Measurements from ENCODE around the gene DAB1. TPM values are rescaled to one million over a fixed set of nuclear protein-coding genes. Genes with fewer than 3 reads are reported as not detected.

Gene DAB1
- total RNA-seq, 1 donor from 2014 or later: 10.5 TPM

- intact Hi-C loops (cut with DNase I): no loop called here
- DNase-seq (ENCODE audit: low spot score) (no peak), ATAC-seq (no peak)
Measured at GRCh38 chr1:57329001-57329527, 94.8 kb downstream of the DAB1 start.

DNA sequence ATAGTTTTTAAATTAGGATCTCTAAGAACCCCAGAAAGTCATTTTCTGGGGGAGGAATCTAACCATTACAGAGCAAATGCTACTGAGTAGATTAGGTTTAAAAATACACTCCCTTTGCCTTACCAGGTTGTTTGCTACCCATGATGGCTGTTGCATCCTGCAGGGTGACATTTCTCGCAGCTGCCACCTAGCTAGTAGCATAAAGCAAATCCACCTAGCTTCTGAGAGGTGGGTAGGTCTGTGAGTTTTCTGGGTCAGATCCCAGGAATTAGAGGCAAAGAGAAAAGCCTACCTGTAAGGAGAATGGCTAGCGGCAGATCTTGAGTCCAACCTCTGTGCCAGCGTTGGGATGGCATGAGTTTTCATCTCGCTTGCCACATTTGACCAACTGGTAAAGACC lies 95.9 kb downstream of the DAB1 start:
- ATAC-seq (no peak), DNase-seq (ENCODE audit: low spot score) (no peak)
- intact Hi-C loops (cut with DNase I): no loop called here

DNA sequence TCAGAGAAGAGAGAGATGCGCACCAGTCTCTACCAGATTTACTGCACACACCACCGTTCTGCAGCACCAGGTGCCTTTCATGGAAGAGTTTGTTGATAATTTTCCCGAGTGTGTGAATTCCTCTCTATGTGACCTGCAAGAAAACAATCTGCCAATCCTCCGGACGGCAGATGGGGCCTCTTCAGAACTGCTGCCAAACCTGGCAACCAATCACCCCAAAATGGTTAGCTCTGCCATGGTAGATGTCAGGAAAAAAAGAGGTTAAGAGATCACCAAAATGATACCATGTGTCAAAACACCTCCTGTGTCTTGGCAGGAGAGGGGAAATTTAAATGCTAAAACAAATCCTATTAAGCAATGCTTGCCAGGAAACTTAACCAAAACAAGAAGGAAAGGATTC lies 96.5 kb downstream of the DAB1 start:
- intact Hi-C loops (cut with DNase I): no loop called here
- ATAC-seq (no peak), DNase-seq (ENCODE audit: low spot score) (no peak)

DNA sequence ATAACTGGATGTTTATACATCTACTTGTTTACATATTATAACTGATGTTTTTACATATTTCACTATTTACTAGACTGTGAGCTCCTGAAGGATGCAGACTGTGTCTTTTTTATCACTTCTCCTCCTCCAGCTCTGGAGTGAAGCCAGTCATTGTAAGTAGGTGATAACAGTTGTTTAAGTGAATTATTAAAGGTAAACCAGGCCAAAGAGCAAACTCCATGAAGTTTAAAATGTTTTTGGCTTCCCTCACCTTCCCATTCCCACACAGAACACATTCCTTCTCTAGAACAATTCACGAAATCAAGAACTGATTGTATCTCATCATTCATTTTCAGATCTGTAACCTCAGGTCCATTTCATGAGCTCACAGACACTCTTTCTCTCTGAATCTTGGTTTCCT lies 98.3 kb downstream of the DAB1 start:
- intact Hi-C loops (cut with DNase I): no loop called here
- ATAC-seq (no peak), DNase-seq (ENCODE audit: low spot score) (no peak)

DNA sequence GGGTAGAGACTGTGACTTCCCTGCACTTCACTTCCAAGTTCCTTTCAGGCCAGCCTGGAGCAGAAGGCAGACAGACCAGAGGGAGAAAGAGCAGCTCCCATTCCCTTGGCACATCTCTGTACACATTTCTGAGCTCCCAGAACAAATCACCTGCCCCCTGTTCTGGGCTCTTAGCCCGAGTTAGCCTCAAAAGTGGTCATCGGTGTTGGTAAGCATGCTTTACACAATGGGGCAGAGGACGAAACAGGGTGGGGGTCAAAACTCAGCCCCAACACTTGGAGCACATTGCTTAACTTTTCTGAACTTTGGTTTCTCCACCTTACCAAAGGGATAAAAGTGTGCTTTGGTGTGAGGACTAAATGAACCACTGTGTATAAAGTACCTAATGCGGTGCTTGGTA lies 98.7 kb downstream of the DAB1 start:
- intact Hi-C loops (cut with DNase I): no loop called here
- ATAC-seq (no peak), DNase-seq (ENCODE audit: low spot score) (no peak)

DNA sequence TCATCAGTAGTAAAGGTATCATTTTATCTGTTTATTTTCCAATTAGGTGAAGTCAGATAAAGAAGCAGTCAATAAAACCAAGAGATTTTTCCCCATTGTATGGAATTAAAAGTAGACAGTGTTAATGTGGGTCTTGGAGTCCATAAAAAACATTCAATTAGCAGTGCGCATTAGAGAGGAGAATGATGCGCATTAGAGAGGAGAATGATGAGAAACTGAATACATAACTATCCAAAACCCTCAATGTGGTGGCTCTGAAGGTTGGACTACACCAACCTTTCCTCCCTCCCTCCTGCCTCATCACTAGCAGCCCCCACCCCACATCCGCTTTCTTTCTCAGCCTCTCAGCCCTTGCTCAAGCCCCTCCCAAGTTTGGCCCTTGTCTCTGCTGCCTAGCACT lies 99.5 kb downstream of the DAB1 start:
- intact Hi-C loops (cut with DNase I): no loop called here
- ATAC-seq (no peak), DNase-seq (ENCODE audit: low spot score) (no peak)

DNA sequence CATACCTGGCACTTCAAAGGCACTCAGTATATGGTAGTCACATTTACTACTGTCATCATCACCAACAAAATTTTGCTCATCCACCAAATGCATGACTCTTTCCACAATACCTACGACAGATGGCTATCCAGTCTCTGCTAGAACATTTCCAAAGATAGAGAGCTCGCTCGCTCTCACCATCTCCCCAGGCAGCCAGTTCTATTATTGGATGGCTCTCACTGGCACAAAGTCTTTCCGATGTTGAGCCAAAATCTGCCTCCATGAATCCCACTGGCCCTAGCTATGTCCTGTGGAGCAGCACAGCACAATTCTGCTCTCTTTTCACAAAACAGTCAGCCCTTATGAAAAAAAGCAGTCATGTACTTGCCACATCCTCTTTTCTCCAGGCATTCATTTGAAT lies 102.1 kb downstream of the DAB1 start:
- intact Hi-C loops (cut with DNase I): no loop called here
- DNase-seq (ENCODE audit: low spot score) (no peak), ATAC-seq (no peak)

GRCh38 chr1:57319791-57320190 lies 104.1 kb downstream of the DAB1 start:
- intact Hi-C loops (cut with DNase I): no loop called here
- ATAC-seq (no peak), DNase-seq (ENCODE audit: low spot score) (no peak)

GRCh38 chr1:57319165-57319564 lies 104.7 kb downstream of the DAB1 start:
- ATAC-seq: no peak
- no peak for DNase-seq (ENCODE audit: low spot score)
- intact Hi-C loops (cut with DNase I): no loop called here

GRCh38 chr1:57316861-57317260 lies 107.0 kb downstream of the DAB1 start:
- ATAC-seq (no peak), DNase-seq (ENCODE audit: low spot score) (no peak)
- intact Hi-C loops (cut with DNase I): no loop called here

- no peak for DNase-seq (ENCODE audit: low spot score)
- intact Hi-C loops (cut with DNase I): no loop called here
Measured at GRCh38 chr1:57316291-57316690, 107.6 kb downstream of the DAB1 start.

GRCh38 chr1:57312869-57313268 lies 111.0 kb downstream of the DAB1 start:
- no peak for ATAC-seq
- intact Hi-C loops (cut with DNase I): no loop called here
- DNase-seq (ENCODE audit: low spot score): no peak

More at GRCh38 chr1:57316291-57316690, 107.6 kb downstream of the DAB1 start:
- ATAC-seq: no peak

GRCh38 chr1:57311411-57311810 lies 112.4 kb downstream of the DAB1 start:
- intact Hi-C loops (cut with DNase I): no loop called here

GRCh38 chr1:57311006-57311405 lies 112.9 kb downstream of the DAB1 start:
- no peak for DNase-seq (ENCODE audit: low spot score)
- intact Hi-C loops (cut with DNase I): no loop called here
- no peak for ATAC-seq

More at GRCh38 chr1:57311411-57311810, 112.4 kb downstream of the DAB1 start:
- ATAC-seq (no peak), DNase-seq (ENCODE audit: low spot score) (no peak)

- ATAC-seq (no peak), DNase-seq (ENCODE audit: low spot score) (no peak)
- intact Hi-C loops (cut with DNase I): no loop called here
Measured at GRCh38 chr1:57309630-57310029, 114.2 kb downstream of the DAB1 start.

DNA sequence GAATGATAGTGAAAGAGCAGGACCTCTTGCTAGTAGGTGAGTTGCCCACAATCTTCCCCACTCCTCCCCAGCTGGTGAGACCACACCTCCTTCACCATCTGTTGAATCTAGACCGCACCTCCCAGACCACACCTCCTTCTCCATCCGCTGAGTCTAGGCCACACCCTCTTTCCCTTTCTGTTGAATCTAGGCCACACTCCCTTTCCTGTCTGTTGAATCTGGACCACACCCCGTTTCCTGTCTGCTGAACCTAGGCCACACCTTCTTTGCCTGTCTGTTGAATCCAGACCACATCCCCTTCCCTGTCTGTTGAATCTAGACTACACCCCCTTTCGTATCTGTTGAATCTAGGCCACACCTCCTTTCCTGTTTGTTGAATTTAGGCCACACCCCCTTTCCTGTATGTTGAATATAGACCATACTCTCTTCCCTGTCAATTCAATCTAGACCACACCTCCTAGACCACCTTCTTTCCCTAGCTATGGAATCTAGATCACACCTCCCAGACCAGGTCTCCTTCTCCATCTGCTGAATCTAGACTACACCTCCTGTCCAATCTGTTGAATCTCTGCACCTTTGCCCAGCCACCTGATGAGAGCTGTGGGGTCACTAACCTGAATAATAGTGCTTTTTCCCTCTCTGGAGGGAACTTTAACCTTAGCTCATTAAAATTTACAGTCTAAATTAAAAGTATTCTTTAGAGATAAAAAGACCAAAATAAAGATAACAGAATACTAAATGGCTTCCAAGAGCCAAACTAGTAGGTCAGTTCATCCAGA lies 116.3 kb downstream of the DAB1 start:
- no peak for ATAC-seq
- intact Hi-C loops (cut with DNase I): no loop called here
- no peak for DNase-seq (ENCODE audit: low spot score)

DNA sequence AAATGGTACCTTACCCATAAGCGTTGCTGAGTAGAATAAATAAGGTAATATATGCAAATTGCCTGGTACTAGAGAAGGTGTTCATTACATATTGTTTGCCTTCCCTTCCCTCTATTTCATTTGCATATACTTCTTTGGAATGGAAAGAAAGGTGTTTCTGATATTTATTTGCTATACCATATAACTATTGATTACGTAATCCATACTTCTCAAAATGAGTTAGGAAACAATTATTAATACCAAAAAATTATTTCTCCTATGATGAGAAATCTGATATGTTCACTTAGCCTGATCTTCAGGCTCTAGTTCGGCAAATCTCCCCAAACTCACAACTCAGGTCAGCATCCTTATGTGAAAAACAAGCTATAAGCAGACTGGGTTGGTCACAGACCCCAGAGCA lies 119.3 kb downstream of the DAB1 start:
- intact Hi-C loops (cut with DNase I): no loop called here
- ATAC-seq: no peak

GRCh38 chr1:57302812-57303596 lies 120.9 kb downstream of the DAB1 start:
- DNase-seq (ENCODE audit: low spot score) (no peak), ATAC-seq (no peak)
- intact Hi-C loops (cut with DNase I): no loop called here

More for the DNA sequence above, 119.3 kb downstream of the DAB1 start:
- DNase-seq (ENCODE audit: low spot score): no peak

- ATAC-seq (no peak), DNase-seq (ENCODE audit: low spot score) (no peak)
- intact Hi-C loops (cut with DNase I): no loop called here
Measured at GRCh38 chr1:57300186-57300585, 123.7 kb downstream of the DAB1 start.

DNA sequence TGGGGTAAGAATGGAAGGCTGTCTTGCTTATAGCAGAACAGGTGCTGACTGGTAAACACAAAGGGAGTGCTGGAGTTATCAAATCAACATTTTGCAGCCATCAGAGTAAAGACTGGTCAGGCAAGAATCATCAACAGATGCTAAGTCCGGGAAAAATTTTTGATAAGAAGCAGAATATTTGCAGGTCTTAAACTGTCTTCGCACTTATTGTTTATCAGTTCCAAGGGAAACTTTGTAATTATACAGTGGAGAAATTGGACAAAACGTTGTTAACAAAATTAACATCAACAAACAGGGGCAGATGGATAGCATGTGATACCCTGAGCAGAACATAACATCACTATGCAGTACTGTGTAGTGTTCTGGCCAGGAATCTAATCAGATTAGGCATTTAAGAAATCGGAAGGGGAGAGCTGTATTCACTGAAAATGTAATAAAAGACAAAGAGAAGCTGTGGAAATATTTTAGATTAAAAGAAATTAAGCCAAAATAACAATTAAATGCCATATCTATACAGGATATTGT lies 127.1 kb downstream of the DAB1 start:
- intact Hi-C loops (cut with DNase I): no loop called here
- ATAC-seq (no peak), DNase-seq (ENCODE audit: low spot score) (no peak)
